CD4-positive, alpha-beta T cell treated with Interleukin-12 subunit alpha and Interleukin-12 subunit beta, for 1 hour (primary cell): ENCODE data around the gene BLOC1S1.

Source experiments
- DNase-seq: peaks from one replicate; pipeline ENCODE4 v3.0.0-alpha.2; 2020

BLOC1S1 gene

DNA sequence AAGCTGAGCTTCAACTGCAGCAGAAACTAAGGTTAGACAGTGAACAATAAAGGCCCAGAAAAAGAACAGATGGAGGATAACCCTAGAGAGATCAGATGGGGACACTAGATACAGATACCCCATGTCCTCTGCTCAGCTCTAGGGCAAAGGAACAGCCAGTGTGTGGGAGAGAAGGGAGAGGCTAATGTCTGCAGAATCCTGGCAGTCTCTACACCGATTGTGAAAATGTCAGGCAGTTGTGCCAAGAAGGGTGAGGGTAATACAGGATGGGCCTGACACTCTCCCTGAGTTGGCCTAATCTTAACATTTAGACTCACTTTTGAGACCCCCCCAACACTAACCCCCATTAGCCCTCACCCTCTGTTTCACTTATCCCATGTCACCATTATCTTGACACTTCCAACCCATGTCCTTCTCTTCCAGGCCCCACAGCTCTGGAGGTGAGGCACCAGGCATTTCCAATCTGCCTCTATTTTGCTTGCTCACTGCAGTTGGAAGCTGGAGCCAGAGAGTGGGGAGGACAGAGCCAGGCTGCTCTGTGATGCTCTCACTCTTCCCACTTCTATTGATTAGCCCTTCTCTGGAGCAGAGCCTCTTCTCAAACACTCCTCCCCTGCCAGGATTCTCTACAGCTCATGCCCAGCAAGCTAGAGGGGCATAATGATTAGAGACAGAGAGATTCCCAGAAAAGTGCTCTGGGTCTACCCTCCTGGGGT is 3.0 kb upstream of the BLOC1S1 start:
- DNase-seq, result no peak

DNA sequence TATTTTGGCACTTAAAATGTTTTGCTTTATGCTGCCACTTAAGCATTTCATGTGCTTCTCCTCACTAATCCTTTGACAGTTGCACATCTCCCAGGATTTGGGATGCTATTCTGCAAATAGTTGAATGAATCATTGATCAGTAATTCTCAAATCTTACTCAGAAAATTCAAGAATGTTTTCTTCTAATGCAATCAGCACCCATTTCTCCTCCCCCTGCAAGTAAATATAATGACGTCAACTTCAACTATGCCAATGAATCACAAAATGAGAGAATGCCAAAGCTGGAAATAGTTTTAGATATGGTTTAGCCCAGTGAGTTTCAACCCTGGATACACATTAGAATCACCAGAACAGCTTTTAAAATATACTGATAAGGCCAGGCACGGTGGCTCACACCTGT is 2.1 kb upstream of the BLOC1S1 start:
- no peak for DNase-seq

DNA sequence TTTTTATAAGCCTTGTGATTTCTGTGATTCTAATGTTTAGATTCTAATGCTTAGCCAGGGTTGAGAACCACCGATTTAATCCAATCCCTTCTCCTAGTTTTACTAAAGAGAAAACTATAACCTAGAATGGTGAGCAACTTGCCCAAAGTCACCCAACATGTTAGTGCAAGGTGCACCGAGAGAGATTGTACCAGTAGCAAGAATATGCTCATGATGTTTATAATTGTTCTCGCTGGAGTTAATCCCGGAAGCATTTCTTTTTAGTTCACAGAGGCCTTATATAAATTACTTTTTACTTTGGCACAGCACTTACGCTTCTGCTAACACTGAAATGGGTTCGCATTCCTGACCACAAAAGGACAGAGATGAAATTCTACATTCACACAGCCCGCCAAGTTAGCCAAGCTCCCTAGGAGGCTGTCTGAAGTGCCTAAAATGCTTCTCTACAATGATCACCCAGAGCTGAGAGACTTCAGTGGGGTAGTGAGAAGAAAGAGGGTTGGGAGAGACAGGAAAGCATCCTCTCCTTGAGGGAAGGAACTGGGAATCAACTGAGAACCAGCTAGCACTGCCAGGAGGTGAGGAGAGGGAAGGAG is 579 bp upstream of the BLOC1S1 start:
- no peak for DNase-seq

GRCh38 chr12:55716582-55716957 is 724 bp downstream of the BLOC1S1 start:
- no peak for DNase-seq

- no peak for DNase-seq
These were observed 1.5 kb downstream of the BLOC1S1 start for GRCh38 chr12:55717011-55718007.

GRCh38 chr12:55718015-55718414 is 2.2 kb downstream of the BLOC1S1 start:
- DNase-seq, result no peak

GRCh38 chr12:55718624-55719275 is 2.9 kb downstream of the BLOC1S1 start:
- DNase-seq, result no peak

- DNase-seq, result no peak
These were observed 3.5 kb downstream of the BLOC1S1 start for GRCh38 chr12:55719371-55719770.

DNA sequence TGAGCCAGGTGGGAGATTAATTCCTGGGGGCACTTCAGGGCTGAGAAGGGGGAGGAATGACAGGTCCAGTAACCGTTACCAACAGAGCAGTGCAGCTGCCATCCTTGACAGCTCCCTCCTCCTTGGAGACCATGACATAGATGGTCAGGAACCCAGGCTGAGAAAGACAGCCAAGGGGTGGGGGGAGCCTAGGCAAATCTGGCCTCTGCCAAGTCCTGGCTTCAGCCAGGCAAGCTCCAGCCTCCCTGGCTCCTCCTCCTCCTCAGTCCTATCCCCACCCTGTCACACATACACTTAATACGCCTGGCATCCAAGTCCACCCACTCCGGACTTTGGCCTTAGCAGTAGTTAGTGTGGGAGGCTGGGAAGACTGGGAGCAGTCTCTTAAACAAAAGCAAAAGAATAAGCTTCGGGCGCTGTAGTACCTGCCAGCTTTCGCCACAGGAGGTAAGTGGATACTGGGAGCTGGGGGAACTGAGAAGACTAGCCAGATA is 4.3 kb downstream of the BLOC1S1 start, which contains the start of gene RDH5:
TSS of gene RDH5 (plus strand) at position 323 of the 494 bp plus-strand sequence. CDS start 792 bp downstream, outside the sequence.
- DNase-seq, result no peak

DNA sequence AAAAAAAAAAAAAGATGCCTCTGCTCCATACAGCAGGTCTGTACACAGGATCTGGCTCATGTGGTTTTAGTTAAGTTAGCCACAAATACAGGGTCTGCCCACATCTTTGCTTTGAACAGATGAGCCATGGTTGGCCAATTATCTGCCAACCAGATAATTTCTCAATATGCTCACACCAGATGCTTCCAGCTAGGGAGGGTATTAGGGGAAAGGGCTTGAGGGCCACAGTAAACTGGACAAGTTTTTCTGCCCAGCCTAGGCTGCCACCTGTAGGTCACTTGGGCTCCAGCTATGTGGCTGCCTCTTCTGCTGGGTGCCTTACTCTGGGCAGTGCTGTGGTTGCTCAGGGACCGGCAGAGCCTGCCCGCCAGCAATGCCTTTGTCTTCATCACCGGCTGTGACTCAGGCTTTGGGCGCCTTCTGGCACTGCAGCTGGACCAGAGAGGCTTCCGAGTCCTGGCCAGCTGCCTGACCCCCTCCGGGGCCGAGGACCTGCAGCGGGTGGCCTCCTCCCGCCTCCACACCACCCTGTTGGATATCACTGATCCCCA is 5.1 kb downstream of the BLOC1S1 start:
- DNase-seq, result no peak

- no peak for DNase-seq
These were observed 5.9 kb downstream of the BLOC1S1 start for GRCh38 chr12:55721601-55722213.

DNA sequence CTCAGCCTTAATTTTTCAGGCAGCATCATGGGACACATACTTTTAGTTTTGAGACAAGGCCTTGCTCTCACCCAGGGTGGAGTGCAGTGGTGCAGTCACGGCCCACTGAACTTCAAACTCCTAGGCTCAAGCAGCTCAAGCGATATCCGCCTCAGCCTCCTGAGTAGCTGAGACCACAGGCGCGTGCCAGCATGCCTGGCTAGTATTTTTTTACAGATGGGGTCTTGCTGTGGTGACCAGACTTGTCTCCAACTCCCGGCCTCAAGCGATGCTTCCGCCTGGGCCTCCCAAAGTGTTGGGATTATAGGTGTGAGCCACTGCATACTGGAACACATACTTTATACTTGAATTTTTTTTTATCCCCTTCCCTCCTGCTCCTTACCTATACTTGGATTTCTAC is 7.1 kb downstream of the BLOC1S1 start:
- DNase-seq, result no peak

- no peak for DNase-seq
These were observed 7.8 kb downstream of the BLOC1S1 start for GRCh38 chr12:55723516-55724225.

GRCh38 chr12:55724226-55724939 is 8.5 kb downstream of the BLOC1S1 start:
- peak; percentile 73 for DNase-seq

GRCh38 chr12:55724940-55725309 is 9.1 kb downstream of the BLOC1S1 start:
- DNase-seq, result no peak

- DNase-seq, result no peak
These were observed 9.7 kb downstream of the BLOC1S1 start for GRCh38 chr12:55725556-55725955.

GRCh38 chr12:55726971-55727370 is 11.1 kb downstream of the BLOC1S1 start:
- DNase-seq, result no peak

GRCh38 chr12:55727643-55728185 is 11.9 kb downstream of the BLOC1S1 start:
- DNase-seq, result no peak

DNA sequence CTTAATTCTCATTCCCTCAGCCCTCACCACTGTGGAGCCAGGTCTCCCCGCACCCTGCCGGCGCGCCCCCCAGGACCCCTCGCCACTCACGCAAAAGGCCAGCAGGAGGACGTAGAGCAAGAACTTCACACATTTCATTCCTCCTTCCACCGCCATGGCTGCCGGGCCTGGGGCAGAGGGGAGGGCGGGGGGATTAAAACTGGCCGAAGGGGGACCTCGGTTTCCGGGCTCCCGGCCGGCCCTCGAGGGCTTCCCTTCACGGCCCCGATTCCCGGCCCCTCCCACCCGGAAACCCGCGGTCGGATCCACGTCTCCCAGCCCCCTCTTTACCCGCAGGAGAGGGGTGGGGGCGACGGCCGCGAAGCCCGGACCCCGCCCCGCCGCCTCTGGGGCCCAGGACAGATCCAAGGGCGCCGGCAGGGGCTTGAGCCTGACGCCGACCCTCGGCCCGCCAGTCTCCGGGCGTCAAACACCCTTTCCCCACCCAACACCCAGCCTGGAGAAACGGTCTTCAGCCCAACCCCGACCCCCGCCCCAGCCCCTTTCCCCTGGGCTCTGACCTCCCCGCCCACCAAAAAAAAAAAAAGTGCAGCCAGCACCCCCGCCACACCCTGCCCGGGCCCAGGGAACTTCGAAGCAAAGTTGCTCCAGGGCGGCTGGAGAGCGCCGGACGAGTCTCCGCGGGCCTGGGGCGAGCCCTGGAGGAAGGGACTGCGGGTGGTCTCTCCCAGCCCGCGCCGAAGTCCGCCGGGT is 12.5 kb downstream of the BLOC1S1 start:
- DNase-seq, result no peak
